Neutrophil (primary cell): ENCODE results near the gene RDM1.

Experiments used
- H3K27ac ChIP-seq: fragments of 200-600 bp; sonication (generic); 2 replicates; pipeline ENCODE4 v1.5.1; 2016; ENCODE audit warnings: mild to moderate bottlenecking, moderate library complexity
- H3K27me3 ChIP-seq: fragments of 200-600 bp; sonication (generic); 2 replicates; pipeline ENCODE4 v1.6.0; 2016; ENCODE audit warnings: mild to moderate bottlenecking
- H3K36me3 ChIP-seq: fragments of 200-600 bp; sonication (generic); 2 replicates; pipeline ENCODE4 v1.5.1; 2017
- H3K4me1 ChIP-seq, 2 experiments: fragments of 200-600 bp in 1 of 2; sonication (generic) in 1 of 2; 1 replicate in 1 of 2; 2 replicates in 1 of 2; pipeline versions ENCODE4 v1.5.1 to v1.6.1; 2013 to 2016; ENCODE audit warnings: low read depth in 1 of 2, low read length in 1 of 2, mild to moderate bottlenecking in 1 of 2, moderate library complexity in 1 of 2; ENCODE audit not compliant: control insufficient read depth in 1 of 2, insufficient read depth in 1 of 2
- H3K4me3 ChIP-seq, 2 experiments: fragments of 200-600 bp in 1 of 2; sonication (generic) in 1 of 2; 1 replicate in 1 of 2; 2 replicates in 1 of 2; pipeline ENCODE4 v1.5.1; 2013 to 2016; ENCODE audit warnings: low read depth in 1 of 2, low read length in 1 of 2, mild to moderate bottlenecking in 1 of 2, moderate library complexity in 1 of 2
- H3K9me3 ChIP-seq: fragments of 200-600 bp; sonication (generic); 2 replicates; pipeline ENCODE4 v1.5.1; 2016
- CTCF ChIP-seq: fragments of 200-600 bp; sonication (generic); IDR thresholded peaks from 2 replicates; pipeline ENCODE4 v1.5.1; 2016; ENCODE audit warnings: antibody characterized with exemption

The RDM1 gene

GRCh38 chr17:35912339-35912912 lies 18.1 kb downstream of the RDM1 start:
- no peak for TF ChIP-seq CTCF
- Histone ChIP-seq H3K36me3 (no peaks in the 10 kb centered on the region), H3K4me3 (no peak overlapping the region), H3K9me3 (no peaks in the 10 kb centered on the region), H3K27ac (no peak overlapping the region), H3K27me3 (no peaks in the 10 kb centered on the region), H3K4me1 (no peaks in the 10 kb centered on the region)

- H3K36me3 ChIP-seq: no peaks in the 10 kb centered on the region
- TF ChIP-seq CTCF: no peak
- H3K27ac ChIP-seq: no peak overlapping the region
- H3K27me3 ChIP-seq: no peaks in the 10 kb centered on the region
- no peaks in the 10 kb centered on the region for H3K4me1 ChIP-seq
- no peaks in the 10 kb centered on the region for H3K9me3 ChIP-seq
- no peak overlapping the region for H3K4me3 ChIP-seq
These were observed 21.2 kb downstream of the RDM1 start for GRCh38 chr17:35909408-35909807.

DNA sequence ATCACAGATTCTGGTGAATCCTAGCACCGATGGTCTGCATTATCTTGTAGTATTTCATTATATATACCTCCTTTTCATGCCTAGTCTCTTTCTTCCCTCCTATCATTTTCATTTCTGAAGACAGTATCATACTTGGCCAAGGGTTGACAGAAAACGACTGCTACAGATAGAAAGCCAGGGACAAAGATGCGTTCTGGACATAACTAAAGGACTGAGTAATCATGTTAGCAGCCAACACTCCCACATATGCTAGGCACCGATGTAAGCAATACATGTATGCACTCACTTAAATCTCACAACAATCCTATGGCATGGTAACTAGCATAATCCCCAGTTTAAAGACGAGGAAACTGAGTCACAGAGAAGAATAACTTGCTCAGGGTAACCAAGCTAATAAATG lies 22.9 kb downstream of the RDM1 start:
- no peak for TF ChIP-seq CTCF
- no peaks in the 10 kb centered on the region for H3K27me3 ChIP-seq
- H3K36me3 ChIP-seq: no peaks in the 10 kb centered on the region
- H3K9me3 ChIP-seq: no peaks in the 10 kb centered on the region
- no peak overlapping the region for H3K27ac ChIP-seq
- H3K4me3 ChIP-seq: no peak overlapping the region
- no peaks in the 10 kb centered on the region for H3K4me1 ChIP-seq

DNA sequence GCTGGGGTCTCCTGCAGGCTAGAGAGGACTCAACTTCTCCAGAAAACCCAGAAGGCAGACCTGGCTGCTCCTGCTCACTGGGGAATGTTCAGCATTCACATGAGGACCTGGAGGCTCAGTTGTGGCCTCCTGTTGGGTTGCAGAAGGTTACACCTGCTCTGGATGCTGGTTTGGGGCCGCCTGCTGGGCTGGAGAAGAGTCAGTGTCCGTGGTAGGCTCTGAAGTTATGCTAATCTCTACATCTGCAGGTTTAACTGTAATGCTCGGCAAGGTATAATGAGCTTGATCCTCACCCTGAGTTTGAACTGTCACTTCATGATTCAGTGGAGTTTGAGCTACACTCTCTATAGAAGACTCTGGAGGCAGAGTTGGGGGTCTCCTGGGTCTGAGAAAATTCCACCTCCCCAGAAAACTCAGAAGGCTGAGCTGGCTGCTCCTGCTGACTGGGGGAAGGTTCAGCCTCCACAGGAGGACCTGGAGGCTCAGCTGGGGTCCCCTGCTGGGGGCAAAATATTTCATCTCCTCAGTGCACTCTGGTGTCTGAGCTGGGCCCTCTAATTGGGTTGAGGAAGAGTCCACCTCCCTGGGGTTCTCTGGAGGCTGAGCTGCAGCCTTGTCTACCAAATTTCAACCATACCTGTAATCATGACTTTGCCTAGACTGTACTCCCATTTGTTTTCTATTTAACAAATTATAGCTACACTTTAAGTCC lies 23.5 kb downstream of the RDM1 start:
- Histone ChIP-seq H3K4me1 (no peaks in the 10 kb centered on the region), H3K27ac (no peak overlapping the region), H3K36me3 (no peaks in the 10 kb centered on the region), H3K9me3 (no peaks in the 10 kb centered on the region), H3K4me3 (no peak overlapping the region), H3K27me3 (no peaks in the 10 kb centered on the region)
- no peak for TF ChIP-seq CTCF

GRCh38 chr17:35906191-35906925 lies 24.2 kb downstream of the RDM1 start:
- Histone ChIP-seq H3K4me1 (no peaks in the 10 kb centered on the region), H3K27ac (no peak overlapping the region), H3K36me3 (no peaks in the 10 kb centered on the region), H3K27me3 (no peaks in the 10 kb centered on the region), H3K9me3 (no peaks in the 10 kb centered on the region), H3K4me3 (no peak overlapping the region)
- TF ChIP-seq CTCF: no peak
